Left lobe of liver (tissue), 2 donors: Measurements from ENCODE around the gene ITCH. TPM values are rescaled to one million over a fixed set of nuclear protein-coding genes. Genes with fewer than 3 reads are reported as not detected.
"Not testable (repeated sequence)": the region's sequence is repeated elsewhere in the genome, so short reads cannot be mapped to it uniquely, and the experiment has no call there.

ENCODE experiments used
- ATAC-seq: fragments of 200-7000 bp; cut with Tn5 transposase; one replicate; pipeline ENCODE4 v1.9.1; 2020; ENCODE audit warnings: mild to moderate bottlenecking, moderate library complexity
- DNase-seq: peaks from one replicate; pipeline ENCODE4 v3.0.0-alpha.2; 2020; ENCODE audit warnings: low spot score
- total RNA-seq: library from RNA; stranded (reverse); gene quantifications from one replicate; pipeline ENCODE4 v1.2.1, GENCODE V29; 2021
- donor health status: DM: no; HTN: no; CAD: no; lungs with moderate emphysema.
- donor health status: DM: no; HTN: yes; CAD: no.

Gene ITCH
- total RNA-seq, 1 donor from 2014 or later = 45.6 TPM

DNA sequence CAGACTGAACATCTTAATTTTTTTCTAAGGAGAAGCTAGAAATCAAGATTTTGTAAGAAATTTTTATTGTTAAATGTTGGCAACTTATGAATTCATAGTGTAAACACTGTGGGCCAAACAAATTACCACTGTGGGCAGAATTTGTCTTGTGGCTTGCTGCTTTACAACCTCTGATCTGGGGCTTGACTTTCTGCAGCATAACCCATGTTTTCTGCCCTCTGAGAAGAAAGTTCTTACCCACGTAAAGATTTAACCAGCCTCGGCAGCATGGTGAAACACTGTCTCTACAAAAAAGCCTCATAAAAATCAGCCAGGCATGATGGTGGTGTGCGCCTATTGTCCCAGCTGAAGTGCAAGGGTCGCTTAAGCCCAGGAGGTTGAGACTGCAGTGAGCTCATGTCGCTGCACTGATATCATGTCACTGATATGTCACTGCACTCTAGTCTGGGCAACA, 12.9 kb downstream of the ITCH start:
- DNase-seq (no peak), ATAC-seq (peak; percentile 64)

DNA sequence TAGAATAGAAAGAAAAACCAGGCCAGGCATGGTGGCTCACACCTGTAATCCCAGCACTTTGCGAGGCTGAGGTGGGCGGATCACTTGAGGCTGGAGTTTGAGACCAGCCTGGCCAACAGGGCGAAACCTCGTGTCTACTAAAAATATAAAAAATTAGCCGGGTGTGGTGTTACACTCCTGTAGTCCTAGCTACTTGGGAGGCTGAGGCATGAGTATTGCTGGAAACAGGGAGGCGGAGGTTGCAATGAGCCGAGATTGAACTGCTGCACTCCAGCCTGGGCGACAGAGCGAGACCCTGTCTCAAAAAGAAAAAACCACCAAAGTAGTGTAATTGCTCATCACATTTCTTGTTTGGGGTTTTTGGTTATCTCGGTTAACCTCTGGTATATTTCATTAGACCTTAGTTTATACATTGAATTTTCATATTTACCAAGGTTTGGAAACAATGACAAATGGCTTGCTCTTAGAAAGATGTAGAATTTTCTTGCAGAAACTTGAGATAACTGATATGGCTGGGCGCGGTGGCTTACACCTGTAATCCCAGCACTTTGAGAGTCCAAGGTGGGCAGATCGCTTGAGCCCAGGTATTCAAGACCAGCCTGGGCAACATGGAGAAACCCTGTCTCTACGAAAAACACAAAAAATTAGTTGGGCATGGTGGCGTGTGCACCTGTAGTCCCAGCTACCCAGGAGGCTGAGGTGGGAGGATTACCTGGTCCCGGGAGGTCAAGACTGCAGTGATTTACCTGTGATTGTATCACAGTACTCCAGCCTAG, 14.2 kb downstream of the ITCH start:
- DNase-seq (no peak), ATAC-seq (no peak)

DNA sequence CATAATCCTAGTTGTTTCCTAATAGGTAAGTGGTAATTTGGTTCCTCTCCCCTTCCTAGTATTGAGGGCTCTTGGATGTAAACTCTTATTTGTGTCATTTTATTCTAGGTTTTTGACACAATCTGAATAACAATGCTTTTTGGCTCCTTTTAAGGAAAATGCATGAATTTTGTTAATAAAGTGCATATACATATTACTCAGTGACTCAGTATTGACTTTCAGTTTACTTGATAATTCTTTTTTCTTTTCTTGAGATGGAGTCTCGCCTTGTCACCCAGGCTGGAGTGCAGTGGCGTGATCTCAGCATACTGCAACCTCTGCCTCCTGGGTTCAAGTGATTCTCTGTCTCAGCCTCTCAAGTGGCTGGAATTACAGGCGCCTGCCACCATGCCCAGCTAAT, 19.1 kb downstream of the ITCH start:
- DNase-seq = no peak
- no peak for ATAC-seq

DNA sequence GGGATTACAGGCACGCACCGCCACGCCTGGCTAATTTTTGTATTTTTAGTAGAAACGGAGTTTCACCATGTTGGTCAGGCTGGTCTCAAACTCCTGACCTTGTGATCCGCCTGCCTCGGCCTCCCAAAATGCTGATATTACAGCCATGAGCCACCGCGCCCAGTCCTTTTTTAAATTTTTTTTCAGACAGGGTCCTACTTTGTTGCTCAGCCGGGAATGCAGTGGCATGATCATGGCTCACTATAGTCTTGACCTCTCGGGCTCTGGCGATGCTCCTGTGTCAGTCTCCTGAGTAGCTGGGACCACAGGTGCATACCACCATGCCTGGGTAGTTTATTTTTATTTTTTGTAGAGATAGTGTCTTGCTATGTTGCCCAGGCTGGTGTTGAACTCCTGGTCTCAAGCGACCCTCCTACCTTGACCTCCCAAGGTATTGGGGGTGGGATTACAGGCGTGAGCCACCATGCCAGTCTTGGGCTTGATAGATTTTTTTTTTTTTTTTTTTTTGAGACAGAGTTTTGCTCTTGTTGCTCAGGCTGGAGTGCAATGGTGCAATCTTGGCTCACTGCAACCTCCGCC, 19.9 kb downstream of the ITCH start:
- ATAC-seq, DNase-seq: not testable (repeated sequence)

DNA sequence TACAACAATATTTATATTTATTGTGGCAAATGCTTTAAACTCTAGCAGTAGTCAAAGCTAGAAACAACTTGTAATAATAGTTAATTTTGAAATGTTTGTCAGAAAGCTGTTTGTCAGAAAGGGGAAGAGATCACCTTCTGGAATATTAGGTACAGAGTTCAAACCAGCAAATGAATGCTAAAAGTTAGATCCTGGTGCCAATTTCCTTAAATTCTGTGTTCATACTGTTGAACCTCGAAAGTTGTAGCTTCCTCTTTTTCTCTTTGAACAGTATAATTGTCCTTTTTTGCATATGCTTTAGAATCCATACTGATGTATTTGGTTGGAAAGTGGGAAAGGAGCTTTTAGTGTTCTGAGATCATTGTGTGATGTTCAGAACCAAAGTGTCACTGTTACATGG, 22.4 kb downstream of the ITCH start:
- ATAC-seq (peak; percentile 36), DNase-seq (no peak)

DNA sequence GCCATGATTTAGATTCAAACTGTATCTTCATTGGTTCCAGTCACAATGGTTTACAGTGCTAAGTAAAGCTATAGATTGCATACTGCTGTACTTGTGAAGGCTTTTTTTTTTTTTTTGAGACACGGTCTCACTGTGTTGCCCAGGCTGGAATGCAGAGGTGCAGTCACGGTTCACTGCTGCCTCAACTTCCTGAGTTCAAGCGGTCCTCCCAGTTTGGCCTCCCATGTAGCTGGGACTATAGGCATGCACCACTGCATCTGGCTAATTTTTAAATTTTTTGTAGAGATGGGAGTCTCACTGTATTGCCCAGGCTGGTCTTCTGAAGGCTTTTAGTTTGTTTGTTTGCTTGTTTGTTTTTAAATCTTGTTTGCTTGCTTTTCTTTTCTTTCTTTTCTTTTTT, 24.9 kb downstream of the ITCH start:
- DNase-seq (no peak), ATAC-seq (no peak)

DNA sequence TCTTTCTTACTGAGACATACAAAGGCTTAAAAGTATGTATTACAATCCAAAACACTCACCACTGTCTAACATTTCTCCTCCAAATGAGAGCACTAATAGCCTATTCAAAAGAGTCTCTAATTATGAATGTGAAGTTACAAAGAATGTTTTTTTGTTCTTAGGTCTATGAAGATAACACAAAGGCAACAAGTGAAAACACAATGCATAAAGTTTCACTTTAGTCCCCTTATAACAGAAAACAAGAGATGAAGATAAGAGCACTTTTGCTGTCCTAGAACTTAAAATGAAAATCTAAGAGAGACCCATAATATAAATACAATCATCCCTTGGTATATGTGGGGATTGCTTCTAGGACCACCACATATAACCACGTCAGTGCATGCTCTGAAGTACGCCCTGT, 25.6 kb downstream of the ITCH start:
- ATAC-seq = no peak
- DNase-seq = no peak

DNA sequence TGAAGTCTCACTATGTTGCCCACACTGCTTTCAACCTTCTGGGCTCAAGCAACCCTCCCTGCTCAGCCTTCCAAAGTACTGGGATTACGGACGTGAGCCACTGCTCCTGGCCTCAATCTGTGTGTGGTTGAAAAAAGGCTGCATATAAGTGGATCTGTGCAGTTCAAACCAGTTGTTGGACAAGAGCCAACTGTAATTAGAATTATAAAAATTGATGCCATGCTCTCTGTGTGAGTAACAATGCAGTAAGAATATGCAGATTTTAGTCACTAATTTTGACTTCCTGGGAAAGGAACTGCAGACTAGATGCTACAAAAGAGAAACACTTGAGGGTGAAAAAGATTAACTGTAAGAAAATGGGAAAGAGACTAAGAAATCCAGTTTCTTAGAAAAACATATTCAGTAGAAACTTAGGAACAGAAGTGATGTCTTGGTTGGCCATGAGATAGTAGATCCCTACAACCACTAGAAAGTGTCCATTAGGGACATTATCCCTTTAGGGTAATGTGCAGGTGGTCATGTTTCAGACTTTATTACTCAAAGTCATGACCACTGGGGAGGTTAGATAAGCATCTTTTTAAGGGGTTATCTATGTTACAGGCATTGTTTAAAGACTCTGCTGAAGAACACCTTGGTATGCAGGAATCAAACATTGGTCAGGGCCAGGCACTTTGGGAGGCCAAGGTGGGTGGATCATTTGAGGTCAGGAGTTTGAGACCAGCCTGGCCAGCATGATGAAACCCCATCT, 26.3 kb downstream of the ITCH start:
- DNase-seq (no peak), ATAC-seq (no peak)

DNA sequence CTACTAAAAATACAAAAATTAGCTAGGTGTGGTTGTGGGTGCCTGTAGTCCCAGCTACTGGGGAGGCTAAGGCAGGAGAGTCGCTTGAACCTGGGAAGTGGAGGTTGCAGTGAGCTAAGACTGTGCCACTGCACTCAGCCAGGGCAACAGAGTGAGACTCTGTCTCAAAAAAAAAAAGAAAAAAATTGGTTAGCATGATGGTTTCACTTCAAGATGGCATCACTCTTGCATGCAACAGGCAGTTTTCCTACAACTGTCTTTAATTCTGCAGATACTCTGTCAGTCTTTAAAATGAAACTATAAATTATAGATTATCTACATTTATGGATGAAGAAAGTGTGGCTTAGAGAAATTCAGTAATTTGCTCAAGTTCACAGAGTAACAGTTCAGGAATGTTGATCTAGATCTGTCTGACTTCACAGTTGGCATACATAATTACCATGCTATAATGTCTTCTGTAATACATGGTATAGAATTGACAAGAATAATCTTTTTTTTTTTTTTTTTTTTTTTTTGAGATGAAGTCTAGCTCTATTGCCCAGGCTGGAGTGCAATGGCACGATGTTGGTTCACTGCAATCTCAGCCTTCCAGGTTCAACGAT, 27.0 kb downstream of the ITCH start:
- no peak for ATAC-seq
- DNase-seq = no peak

DNA sequence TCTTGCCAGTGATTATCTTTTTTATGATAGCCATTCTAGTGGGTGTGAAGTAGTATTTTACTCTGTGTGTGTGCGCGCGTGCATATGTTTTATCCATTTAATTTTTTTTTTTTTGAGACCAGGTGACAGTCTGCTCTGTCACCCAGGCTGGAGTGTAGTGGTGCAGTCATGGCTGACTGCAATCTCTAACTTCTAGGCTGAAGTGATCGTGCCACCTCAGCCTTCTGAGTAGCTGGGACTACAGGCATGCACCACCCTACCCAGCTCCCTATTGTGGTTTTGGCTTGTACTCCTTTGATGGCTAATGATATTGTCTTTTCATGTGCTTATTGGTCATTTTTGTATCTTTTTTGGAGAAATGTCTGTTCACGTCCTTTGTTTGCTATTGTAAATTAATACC, 33.3 kb downstream of the ITCH start:
- peak; percentile 20 for ATAC-seq

DNA sequence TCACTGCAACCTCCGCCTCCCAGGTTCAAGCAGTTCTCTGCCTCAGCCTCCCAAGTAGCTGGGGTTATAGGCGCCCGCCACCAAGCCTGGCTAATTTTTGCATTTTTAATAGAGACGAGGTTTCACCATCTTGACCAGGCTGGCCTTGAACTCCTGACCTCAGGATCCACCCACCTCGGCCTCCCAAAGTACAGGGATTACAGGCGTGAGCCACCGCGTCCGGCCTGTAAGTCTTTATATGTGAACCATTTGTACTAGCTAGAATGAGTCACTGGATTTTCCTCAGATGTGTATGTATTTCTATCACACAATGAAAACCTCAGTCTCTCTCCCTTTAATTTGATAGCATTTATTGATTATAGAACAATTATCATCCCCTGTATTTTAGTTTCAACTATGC, 34.0 kb downstream of the ITCH start:
- DNase-seq (no peak), ATAC-seq (no peak)

More for the DNA sequence above, 33.3 kb downstream of the ITCH start:
- no peak for DNase-seq

DNA sequence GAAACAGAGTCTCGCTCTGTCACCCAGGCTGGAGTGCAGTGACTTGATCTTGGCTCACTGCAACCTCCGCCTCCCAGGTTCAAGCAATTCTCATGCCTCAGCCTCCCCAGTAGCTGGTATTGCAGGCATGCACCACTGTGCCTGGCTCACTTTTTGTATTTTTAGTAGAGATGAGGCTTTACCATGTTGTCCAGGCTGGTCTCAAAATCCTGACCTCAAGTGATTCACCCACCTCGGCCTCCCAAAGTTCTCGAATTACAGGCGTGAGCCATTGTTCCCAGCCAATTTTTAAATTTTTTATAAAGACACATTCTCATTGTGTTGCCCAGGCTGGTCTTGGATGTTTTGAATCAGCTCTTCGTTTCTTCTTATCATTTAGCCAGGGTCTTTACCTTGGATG, 37.7 kb downstream of the ITCH start:
- ATAC-seq, DNase-seq: not testable (repeated sequence)

DNA sequence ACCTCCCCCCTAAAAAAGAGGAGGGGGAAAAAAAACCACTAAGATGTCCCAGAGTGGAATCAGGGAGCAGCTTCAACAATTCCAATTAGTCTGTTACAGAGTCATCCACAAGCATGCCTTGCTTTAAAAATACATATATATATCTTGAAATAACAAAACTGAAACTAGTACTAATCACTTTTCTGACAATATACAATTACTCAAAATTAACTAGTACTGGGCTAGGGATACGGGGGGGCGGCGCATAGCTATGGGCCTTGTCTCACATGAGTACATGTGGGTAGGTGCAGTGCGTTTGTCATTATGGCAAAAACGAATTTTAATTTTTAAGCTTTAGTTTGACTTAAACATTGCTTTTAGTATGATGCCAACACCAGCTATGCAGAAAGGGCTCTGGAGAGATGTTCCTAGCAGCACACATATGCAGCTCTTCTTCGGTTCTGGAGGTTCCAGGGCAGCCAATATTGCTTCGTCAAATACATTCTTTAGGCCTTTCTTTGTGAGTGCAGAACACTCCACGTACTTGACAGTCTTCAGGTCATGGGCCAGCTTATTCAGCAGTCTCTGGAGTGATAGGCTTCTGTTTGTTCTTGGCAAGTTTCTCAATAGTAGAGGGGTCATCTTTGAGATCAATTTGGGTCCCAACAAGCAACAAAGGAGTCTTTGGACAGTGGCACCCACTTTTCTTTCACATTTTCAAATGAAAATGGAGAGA, 38.8 kb downstream of the ITCH start:
- no peak for DNase-seq
- peak; percentile 40 for ATAC-seq

DNA sequence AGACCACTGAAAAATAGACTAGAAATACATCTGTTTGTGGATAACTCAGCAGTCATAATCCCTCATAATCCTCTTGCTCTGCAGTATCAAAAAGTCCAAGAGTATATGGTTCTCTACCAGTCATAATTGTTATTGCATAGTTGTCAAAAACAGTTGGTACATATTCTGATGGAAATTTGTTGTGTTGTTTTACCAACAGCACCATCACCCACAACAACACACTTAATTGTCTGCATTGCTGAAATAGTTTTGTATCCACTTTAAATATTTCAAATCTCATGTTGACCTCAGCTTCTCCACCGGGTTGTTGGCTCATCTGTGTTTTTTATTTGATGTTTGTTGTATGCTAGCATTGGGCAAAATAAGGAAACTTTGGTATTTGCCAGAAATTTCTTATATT, 39.4 kb downstream of the ITCH start:
- ATAC-seq (no peak), DNase-seq (no peak)

DNA sequence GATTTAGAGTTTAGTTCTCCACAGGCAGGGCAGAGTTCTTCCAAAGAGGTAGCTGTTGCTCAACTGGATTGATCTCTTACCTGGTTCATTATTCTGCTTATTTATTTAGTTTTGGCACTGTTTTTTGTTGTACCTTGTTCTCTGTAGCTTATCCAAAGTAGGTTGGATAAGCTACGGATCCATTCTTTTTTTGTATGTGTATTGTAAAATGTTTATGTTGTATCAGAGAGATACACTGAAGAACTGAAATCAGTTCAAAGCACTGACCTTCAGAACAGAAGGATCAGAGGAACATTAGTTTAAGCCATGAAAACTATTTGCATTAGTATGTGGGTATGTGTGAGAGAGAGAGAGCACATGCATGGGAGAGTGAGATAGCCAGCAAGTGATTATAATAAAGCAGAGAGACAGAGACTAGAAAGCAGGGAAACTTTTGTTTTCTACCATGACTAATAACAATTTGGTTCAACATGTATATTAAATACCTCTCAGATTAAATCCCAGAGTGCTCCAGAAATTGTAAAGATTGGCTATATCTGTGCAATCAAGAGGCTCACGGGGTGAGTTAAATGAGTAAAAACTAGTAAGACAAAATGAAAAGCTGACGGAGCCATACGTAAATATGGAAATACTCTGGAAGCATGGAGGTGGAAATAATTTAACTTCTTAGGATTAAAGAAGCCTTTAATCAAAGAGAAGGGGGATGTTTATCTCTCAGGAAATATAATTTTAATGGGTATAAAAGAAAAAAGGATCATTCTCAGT, 40.2 kb downstream of the ITCH start:
- ATAC-seq = peak; percentile 67
- DNase-seq = no peak

DNA sequence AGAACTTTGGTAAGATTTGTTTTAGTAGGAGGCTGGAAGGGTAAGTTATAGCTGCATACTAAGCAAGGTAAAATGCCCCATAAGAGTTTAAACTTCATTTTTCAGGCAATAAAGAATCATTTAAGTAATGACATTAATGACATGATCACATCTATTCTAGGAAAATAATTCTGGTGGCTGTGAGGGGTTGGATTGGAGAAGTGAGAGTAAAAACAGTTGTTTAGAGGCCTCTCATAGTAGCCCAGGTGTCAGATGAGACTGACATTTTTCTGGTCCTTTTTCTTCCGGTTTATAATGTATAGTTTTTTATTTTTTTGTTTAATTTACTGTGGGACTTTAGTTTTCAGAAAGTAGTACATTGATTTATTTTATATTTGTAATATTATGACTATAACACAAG, 40.8 kb downstream of the ITCH start:
- ATAC-seq (no peak), DNase-seq (no peak)

DNA sequence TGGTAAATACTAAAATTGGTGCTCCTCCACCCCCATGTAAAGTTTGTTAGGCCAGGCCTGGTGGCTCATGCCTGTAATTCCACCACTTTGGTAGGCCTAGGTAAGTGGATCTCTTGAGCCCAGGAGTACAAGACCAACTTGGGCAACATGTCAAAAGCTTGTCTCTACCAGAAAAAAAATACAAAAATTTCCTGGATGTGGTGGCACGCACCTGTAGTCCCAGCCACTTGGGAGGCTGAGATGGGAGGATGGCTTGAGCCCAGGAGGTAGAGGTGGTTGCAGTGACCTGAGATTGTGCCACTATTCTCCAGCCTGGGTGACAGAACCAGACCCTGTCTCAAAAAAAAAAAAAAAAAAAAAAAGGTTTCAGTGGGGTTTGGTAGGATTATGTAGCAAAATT, 41.7 kb downstream of the ITCH start:
- DNase-seq (no peak), ATAC-seq (no peak)

DNA sequence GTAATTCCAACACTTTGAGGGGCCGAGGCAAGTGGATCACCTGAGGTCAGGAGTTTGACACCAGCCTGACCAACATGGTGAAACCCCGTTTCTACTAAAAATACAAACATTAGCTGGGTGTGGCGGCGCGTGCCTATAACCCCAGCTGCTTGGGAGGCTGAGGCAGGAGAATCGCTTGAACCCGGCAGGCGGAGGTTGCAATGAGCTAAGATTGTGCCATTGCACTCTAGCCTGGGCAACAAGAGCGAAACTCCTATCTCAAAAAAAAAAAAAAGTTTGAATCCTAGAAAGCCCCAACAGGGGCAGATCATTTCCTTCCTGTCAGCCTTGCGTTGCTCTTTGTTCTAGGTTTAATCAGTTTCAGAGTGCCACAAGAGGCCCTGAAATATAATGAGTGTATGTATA, 42.2 kb downstream of the ITCH start:
- ATAC-seq, DNase-seq: not testable (repeated sequence)

DNA sequence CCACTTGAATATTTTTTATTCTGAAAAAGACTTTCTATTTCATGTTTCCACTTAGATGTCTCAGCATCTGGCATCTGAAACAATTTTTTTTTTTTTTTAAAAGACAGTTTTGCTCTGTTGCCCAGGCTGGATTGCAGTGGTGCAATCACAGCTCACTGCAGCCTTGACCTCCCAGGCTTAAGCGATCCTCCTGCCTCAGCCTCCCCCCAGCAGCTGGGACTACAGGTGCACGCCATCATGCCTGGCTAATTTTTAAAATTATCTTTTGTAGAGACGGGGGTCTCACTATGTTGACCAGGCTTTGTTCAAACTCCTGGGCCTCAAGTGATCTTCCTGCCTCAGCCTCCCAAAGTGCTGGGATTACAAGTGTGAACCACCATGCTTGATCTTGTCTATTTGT, 42.9 kb downstream of the ITCH start:
- ATAC-seq, DNase-seq: not testable (repeated sequence)

DNA sequence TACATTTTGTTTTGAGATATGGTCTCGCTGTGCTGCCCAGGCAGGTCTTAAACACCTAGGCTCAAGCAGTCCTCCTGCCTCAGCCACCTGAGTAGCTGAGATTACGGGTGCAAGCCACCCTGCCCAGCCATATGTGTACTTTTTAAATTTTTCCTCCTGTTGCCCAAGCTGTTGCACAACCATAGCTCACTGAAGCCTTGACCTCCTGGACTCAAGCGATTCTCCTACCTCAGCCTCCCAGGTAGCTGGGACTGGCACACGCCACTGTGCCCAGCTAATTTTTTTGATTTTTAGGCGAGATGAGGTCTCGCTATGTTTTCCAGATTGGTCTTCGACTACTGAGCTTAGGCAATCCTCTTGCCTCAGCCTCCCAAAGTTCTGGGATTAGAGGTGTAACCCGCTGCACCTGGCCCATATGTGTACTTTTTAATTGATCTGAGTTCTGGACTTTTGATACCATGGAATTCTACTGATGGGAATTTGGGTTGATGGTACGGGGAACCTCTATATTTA, 44.9 kb downstream of the ITCH start:
- peak; percentile 86 for DNase-seq

More for the DNA sequence above, 44.9 kb downstream of the ITCH start:
- ATAC-seq = peak; percentile 73
